Osteoblast (primary cell): Measurements from ENCODE around the gene MBTPS1. TPM values are rescaled to one million over a fixed set of nuclear protein-coding genes. Genes with fewer than 3 reads are reported as not detected.
"Not testable (repeated sequence)": the region's sequence is repeated elsewhere in the genome, so short reads cannot be mapped to it uniquely, and the experiment has no call there.

Experiments used
- DNase-seq: peaks from one replicate; pipeline ENCODE4 v3.0.0; 2011; ENCODE audit warnings: low spot score, mixed read lengths; ENCODE audit not compliant: insufficient read length; ENCODE audit errors: missing footprints
- H2AFZ ChIP-seq: 2 replicates; pipeline ENCODE4 v1.6.0; 2011; ENCODE audit warnings: mild to moderate bottlenecking, low read length
- H3K27ac ChIP-seq: 2 replicates; pipeline ENCODE4 v1.5.1; 2011; ENCODE audit warnings: mild to moderate bottlenecking, low read depth, low read length, moderate library complexity
- H3K27me3 ChIP-seq: 2 replicates; pipeline ENCODE4 v1.6.0; 2012; ENCODE audit warnings: mild to moderate bottlenecking, control low read depth, inconsistent platforms, low read length, moderate library complexity; ENCODE audit not compliant: insufficient read depth
- H3K36me3 ChIP-seq: 2 replicates; pipeline ENCODE4 v1.5.1; 2011; ENCODE audit warnings: mild to moderate bottlenecking, low read length, control low read depth, moderate library complexity; ENCODE audit not compliant: insufficient read depth
- H3K4me1 ChIP-seq: 2 replicates; pipeline ENCODE4 v1.5.1; 2011; ENCODE audit warnings: mild to moderate bottlenecking, low read length, control low read depth, moderate library complexity; ENCODE audit not compliant: insufficient read depth
- H3K4me2 ChIP-seq: 2 replicates; pipeline ENCODE4 v1.6.0; 2011; ENCODE audit warnings: mild to moderate bottlenecking, low read length; ENCODE audit not compliant: insufficient read depth
- H3K4me3 ChIP-seq: fragments of 200-600 bp; sonication (generic); 3 replicates; pipeline ENCODE4 v1.5.1; 2012; ENCODE audit warnings: mild to moderate bottlenecking, low read length, inconsistent platforms; ENCODE audit not compliant: insufficient read depth
- H3K79me2 ChIP-seq: 2 replicates; pipeline ENCODE4 v1.6.0; 2012; ENCODE audit warnings: mild to moderate bottlenecking, low read length, control low read depth, inconsistent platforms; ENCODE audit not compliant: insufficient read depth
- H3K9me3 ChIP-seq: 2 replicates; pipeline ENCODE4 v1.5.1; 2011; ENCODE audit warnings: low read depth, low read length, control low read depth
- H4K20me1 ChIP-seq: 2 replicates; pipeline ENCODE4 v1.6.0; 2012; ENCODE audit warnings: mild to moderate bottlenecking, low read length, control low read depth; ENCODE audit not compliant: insufficient read depth
- total RNA-seq: library from RNA; depleted of rRNA; stranded (reverse); fragments of >200 nt; gene quantifications from 2 replicates; pipeline ENCODE4 v1.2.3, GENCODE V29; 2012
- TF ChIP-seq, protein P1 (sequence below): IDR thresholded peaks from 2 replicates; pipeline ENCODE4 v1.5.1; 2011; ENCODE audit warnings: mild to moderate bottlenecking, low read depth, low read length, moderate library complexity; ENCODE audit errors: extremely low read depth

Gene MBTPS1
- total RNA-seq, 1 donor = 114 TPM

DNA sequence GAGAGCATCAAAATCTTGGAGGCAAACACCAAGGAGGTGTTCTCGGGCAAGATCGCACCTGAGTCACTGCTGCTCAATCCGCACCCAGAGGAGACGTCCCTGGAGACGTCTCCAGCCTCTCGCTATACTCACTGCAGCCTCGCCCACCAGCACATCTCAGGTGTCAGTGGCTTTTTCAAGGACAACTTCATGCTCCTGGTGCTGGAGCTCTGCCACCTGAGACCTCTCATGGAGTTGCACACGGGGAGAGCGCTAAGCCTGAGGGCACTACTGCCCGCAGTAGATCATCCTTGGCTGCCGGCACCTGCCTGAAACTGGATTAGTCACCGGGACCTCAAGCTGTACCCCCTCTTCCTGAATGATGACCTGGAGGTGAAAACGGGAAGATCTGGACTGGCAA, 2.6 kb upstream of the MBTPS1 start:
- peaks cover 26% of the 10 kb centered on the region for H3K79me2 ChIP-seq
- H3K27ac ChIP-seq = no peak overlapping the region
- no peak overlapping the region for H3K4me2 ChIP-seq
- peaks cover 12% of the 10 kb centered on the region for H3K36me3 ChIP-seq
- H2AFZ ChIP-seq = no peak overlapping the region
- H3K27me3 ChIP-seq = no peaks in the 10 kb centered on the region
- H3K9me3 ChIP-seq = no peaks in the 10 kb centered on the region
- TF ChIP-seq, protein P1, sequence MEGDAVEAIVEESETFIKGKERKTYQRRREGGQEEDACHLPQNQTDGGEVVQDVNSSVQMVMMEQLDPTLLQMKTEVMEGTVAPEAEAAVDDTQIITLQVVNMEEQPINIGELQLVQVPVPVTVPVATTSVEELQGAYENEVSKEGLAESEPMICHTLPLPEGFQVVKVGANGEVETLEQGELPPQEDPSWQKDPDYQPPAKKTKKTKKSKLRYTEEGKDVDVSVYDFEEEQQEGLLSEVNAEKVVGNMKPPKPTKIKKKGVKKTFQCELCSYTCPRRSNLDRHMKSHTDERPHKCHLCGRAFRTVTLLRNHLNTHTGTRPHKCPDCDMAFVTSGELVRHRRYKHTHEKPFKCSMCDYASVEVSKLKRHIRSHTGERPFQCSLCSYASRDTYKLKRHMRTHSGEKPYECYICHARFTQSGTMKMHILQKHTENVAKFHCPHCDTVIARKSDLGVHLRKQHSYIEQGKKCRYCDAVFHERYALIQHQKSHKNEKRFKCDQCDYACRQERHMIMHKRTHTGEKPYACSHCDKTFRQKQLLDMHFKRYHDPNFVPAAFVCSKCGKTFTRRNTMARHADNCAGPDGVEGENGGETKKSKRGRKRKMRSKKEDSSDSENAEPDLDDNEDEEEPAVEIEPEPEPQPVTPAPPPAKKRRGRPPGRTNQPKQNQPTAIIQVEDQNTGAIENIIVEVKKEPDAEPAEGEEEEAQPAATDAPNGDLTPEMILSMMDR = no peak
- no peak for DNase-seq
- H4K20me1 ChIP-seq = peaks cover 3% of the 10 kb centered on the region
- peaks cover 14% of the 10 kb centered on the region for H3K4me1 ChIP-seq
- no peak overlapping the region for H3K4me3 ChIP-seq

- not testable (repeated sequence) for H3K27me3 ChIP-seq, H4K20me1 ChIP-seq, H3K4me2 ChIP-seq, H3K4me3 ChIP-seq, H2AFZ ChIP-seq, H3K27ac ChIP-seq, H3K9me3 ChIP-seq, DNase-seq
- peaks cover 14% of the 10 kb centered on the region for H3K4me1 ChIP-seq
- H3K79me2 ChIP-seq = peaks cover 36% of the 10 kb centered on the region
- H3K36me3 ChIP-seq = peaks cover 10% of the 10 kb centered on the region
Observed at GRCh38 chr16:84118315-84118714, 1.6 kb upstream of the MBTPS1 start.

DNA sequence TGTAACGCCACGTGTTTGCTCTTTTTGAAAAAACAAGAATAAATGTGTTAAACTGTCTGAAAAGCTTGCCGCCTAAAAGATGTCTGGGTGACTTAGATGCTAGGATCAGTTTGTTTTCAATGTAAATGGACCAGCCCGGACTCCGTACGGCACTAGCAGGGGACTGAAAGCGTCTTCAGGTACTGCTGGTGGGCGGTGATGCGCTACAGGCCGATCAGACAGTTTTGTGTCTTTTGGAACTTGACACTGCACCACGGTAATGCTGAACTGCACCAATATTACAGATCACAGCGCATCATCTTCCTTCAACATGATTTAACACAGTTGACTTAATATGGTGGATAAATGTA, 727 bp upstream of the MBTPS1 start:
- Histone ChIP-seq H3K4me2 (peak overlapping the region; percentile 100), H3K4me3 (peak overlapping the region; percentile 96), H3K4me1 (peaks cover 14% of the 10 kb centered on the region), H3K27ac (peak overlapping the region; percentile 91), H4K20me1 (peaks cover 3% of the 10 kb centered on the region), H2AFZ (peak overlapping the region; percentile 91), H3K27me3 (no peaks in the 10 kb centered on the region), H3K79me2 (peaks cover 41% of the 10 kb centered on the region), H3K36me3 (peaks cover 2% of the 10 kb centered on the region), H3K9me3 (no peaks in the 10 kb centered on the region)
- DNase-seq = peak; percentile 68
- TF ChIP-seq, protein P1 = no peak

GRCh38 chr16:84115919-84116719, 623 bp downstream of the MBTPS1 start:
- H4K20me1 ChIP-seq = peaks cover 4% of the 10 kb centered on the region
- peak overlapping the region; percentile 91 for H3K27ac ChIP-seq
- peak overlapping the region; percentile 89 for H2AFZ ChIP-seq
- H3K4me2 ChIP-seq = peak overlapping the region; percentile 96
- TF ChIP-seq, protein P1 = peak; percentile 5
- H3K4me1 ChIP-seq = peaks cover 14% of the 10 kb centered on the region
- no peak for DNase-seq
- H3K36me3 ChIP-seq = no peaks in the 10 kb centered on the region
- H3K9me3 ChIP-seq = no peaks in the 10 kb centered on the region
- H3K27me3 ChIP-seq = no peaks in the 10 kb centered on the region
- peak overlapping the region; percentile 96 for H3K4me3 ChIP-seq
- H3K79me2 ChIP-seq = peaks cover 54% of the 10 kb centered on the region

DNA sequence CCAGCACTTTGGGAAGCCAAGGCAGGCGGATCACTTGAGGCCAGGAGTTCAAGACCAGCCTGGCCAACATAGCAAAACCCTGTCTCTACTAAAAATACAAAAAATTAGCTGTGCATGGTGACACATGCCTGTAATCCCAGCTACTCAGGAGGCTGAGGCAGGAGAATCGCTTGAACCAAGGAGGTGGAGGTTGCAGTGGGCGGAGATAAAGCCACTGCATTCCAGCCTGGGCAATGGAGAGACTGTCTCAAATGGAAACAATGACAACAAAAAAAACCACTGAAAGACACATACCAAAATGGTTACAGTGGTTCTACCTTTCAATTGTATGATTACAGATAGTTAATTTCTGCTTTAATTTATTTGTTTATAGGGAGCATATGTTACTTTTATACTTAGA, 4.8 kb downstream of the MBTPS1 start:
- not testable (repeated sequence) for H3K9me3 ChIP-seq, H3K27me3 ChIP-seq, H3K4me2 ChIP-seq, H3K4me1 ChIP-seq, H3K27ac ChIP-seq, H3K4me3 ChIP-seq, DNase-seq, H2AFZ ChIP-seq
- peaks cover 18% of the 10 kb centered on the region for H3K36me3 ChIP-seq
- H3K79me2 ChIP-seq = peaks cover 92% of the 10 kb centered on the region
- peaks cover 33% of the 10 kb centered on the region for H4K20me1 ChIP-seq
